Kidney epithelial cell (primary cell): ENCODE measurements around the gene APOBR. TPM values are rescaled to one million over a fixed set of nuclear protein-coding genes. Genes with fewer than 3 reads are reported as not detected.
"Not testable (repeated sequence)": the region's sequence is repeated elsewhere in the genome, so short reads cannot be mapped to it uniquely, and the experiment has no call there.

Source experiments
- DNase-seq: peaks from one replicate; pipeline ENCODE4 v3.0.0-alpha.2; 2010; ENCODE audit warnings: low read depth
- H3K27me3 ChIP-seq: 2 replicates; pipeline ENCODE4 v1.6.0; 2011; ENCODE audit warnings: low read length; ENCODE audit not compliant: control insufficient read depth, insufficient read depth
- H3K36me3 ChIP-seq: 2 replicates; pipeline ENCODE4 v1.5.1; 2011; ENCODE audit warnings: low read length; ENCODE audit not compliant: control insufficient read depth, insufficient read depth
- H3K4me3 ChIP-seq: 2 replicates; pipeline ENCODE4 v1.5.1; 2011; ENCODE audit warnings: low read depth, mild to moderate bottlenecking, control low read depth, low read length
- CTCF ChIP-seq: IDR thresholded peaks from 2 replicates; pipeline ENCODE4 v1.5.1; 2011; ENCODE audit warnings: mild to moderate bottlenecking, moderate library complexity, low read length, control low read depth, inconsistent platforms; ENCODE audit not compliant: insufficient read depth, poor library complexity, severe bottlenecking
- total RNA-seq: library from RNA; depleted of rRNA; stranded (reverse); fragments of >200 nt; gene quantifications from 2 replicates; pipeline ENCODE4 v1.2.3, GENCODE V29; 2015

APOBR gene
- total RNA-seq, 1 donor from 2014 or later: 0.21 TPM

DNA sequence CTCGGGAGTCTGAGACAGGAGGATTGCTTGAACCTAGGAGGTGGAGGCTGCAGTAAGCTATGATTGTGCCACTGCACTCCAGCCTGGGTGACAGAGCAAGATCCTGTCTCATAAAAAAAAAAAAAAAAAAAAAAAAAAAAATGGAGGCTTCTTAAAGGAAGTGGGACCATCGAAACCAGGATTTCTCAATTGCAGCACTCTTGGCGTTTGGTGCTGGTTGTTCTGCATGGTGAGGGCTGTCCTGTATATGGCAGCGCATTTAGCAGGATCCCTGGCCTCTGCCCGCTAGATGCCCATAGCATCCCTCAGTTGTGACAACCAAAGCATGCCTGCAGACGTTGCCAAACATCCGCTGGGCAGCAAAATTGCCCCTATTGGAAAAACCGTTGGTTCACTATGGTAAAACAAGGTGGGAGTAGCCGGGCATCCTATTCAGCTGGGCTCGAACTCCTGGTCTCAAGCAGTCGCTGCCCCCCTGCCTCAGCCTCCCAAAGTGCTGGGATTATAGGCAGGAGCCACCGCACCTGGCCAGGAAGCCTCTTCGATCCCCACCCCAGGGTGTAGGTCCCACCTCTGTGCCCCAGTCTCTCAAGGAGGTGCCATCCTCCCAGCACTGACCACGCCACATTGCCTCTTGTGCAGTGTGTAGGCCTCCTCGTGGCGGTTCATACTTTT lies 15.8 kb upstream of the APOBR start:
- DNase-seq: no peak
- TF ChIP-seq CTCF: no peak
- H3K4me3 ChIP-seq: no peak overlapping the region
- no peaks in the 10 kb centered on the region for H3K27me3 ChIP-seq
- H3K36me3 ChIP-seq: no peaks in the 10 kb centered on the region

DNA sequence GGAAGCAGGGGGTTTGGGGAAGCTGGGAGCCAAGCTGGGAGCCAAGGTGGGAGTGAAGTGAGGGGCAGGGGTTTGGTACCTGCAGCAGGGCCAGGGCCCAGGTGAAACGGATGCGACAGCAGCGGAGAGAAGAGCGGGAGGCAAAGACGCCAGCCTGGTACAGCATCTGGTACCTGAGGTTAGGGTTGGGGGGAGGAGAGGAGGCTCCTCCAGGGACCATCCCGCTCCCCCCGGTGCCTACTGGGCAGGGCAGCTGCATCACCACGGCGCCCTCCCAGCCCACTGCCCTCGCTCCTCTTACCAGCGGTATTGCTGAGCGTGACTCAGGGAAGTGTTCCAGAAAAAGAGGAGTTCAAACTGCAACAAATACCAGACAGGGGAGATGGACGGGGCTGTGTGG lies 12.4 kb upstream of the APOBR start:
- Histone ChIP-seq H3K4me3 (no peak overlapping the region), H3K27me3 (no peaks in the 10 kb centered on the region), H3K36me3 (no peaks in the 10 kb centered on the region)
- no peak for DNase-seq
- TF ChIP-seq CTCF: no peak

GRCh38 chr16:28483361-28483760 lies 11.1 kb upstream of the APOBR start:
- not testable (repeated sequence) for H3K27me3 ChIP-seq, H3K36me3 ChIP-seq, H3K4me3 ChIP-seq, DNase-seq

- no peak overlapping the region for H3K4me3 ChIP-seq
- H3K27me3 ChIP-seq: no peaks in the 10 kb centered on the region
- no peak for TF ChIP-seq CTCF
- H3K36me3 ChIP-seq: no peaks in the 10 kb centered on the region
- no peak for DNase-seq
Measured at GRCh38 chr16:28486266-28486665, 8.2 kb upstream of the APOBR start.

DNA sequence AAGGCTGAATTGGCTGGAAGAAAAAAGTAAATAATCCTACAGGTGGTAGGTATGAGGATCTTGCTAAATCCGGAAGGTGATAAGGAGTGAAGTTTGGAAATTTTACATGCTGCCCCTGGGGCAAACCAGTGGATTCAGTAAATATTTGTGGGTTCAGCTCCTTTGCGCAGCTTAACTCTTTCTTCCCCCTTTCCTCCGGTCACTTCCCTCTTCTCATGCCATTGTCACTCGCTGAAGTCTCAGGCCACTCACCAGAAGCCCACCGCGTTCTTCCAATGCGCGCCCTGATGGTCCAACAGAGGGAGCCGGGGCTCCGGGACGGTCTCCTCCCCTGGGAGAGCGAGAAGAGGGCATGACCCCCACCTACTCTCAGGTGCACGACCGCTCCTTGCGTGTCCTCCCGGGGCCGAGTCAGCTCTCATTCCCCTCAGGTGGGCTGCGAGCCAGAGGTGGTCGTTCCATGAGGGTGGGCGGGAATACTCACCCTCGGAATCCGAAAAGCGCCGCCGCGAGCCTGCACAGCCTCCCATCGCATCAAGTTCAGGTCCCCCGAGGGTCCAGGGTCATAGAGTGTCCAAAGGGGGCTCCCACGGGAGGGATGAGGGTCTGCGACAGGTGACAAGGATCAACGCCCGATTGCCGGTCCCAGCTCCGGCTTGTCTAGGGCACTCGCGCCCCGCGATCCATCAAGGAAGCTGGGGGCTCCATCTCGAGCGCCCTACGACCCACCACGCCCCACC lies 3.0 kb upstream of the APOBR start:
- DNase-seq: no peak
- Histone ChIP-seq H3K36me3 (no peaks in the 10 kb centered on the region), H3K27me3 (no peaks in the 10 kb centered on the region), H3K4me3 (peak overlapping the region; percentile 73)
- peak; percentile 47 for TF ChIP-seq CTCF

- Histone ChIP-seq H3K36me3 (no peaks in the 10 kb centered on the region), H3K4me3 (peak within 1 kb of the TSS; percentile 73), H3K27me3 (peaks cover 2% of the 10 kb centered on the region)
- TF ChIP-seq CTCF: no peak
- DNase-seq: peak; percentile 84
Measured at GRCh38 chr16:28491970-28492474, 2.4 kb upstream of the APOBR start, which contains the start of gene CLN3. TSS of gene CLN3 (minus strand) at chr16:28492074. CDS start at chr16:28491759, 315 bp downstream.
